ENCODE measurements around the gene ENTREP1.
A peak's percentile ranks its signal among the peaks of the same experiment; 100 is the strongest.

Gene ENTREP1

DNA sequence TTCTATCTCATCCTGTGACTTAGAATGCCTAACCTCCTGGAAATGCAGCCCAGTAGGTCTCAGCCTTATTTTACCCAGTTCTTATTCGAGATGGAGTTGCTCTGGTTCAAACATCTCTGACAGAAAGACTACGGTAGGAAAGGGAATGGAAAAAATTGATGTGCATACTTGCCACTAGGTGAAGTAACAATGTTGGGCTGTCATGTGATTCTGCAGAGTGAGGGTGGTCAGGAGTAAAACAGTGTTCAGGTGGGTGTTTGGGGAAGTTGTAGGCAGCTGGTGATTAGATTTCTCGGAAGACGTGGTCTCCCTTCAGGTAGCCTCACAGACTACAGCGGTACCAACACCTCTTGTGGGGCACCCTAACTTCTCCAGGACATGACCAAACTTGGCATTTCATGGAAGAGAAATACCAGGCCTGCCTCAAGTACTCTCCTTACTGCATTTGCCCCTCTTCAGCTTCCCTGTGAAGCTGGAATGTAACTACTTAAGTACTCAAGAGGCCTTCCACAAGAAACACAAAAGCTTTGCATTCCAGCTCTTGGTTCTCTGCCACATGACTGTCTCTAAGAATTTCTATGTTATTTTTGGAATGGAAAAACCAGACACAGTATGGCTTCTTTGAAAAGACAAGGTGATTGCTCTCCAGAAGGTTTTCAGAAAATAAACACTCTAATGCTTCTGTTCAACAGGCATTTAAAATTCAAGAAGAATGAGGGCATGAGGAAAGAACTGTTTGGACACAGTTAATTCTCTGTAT lies 17.4 kb upstream of the ENTREP1 start:
- no peak overlapping the region for H3K4me3 Mint-ChIP-seq
- H3K27ac Mint-ChIP-seq: no peak overlapping the region
- no peak for DNase-seq (ENCODE audit: low spot score)
- H3K9me3 Mint-ChIP-seq: peaks cover 13% of the 10 kb centered on the region
- H3K27me3 Mint-ChIP-seq (ENCODE audit: low read depth): peaks cover 7% of the 10 kb centered on the region
- no peaks in the 10 kb centered on the region for H3K36me3 Mint-ChIP-seq (ENCODE audit: low read depth)
- no peaks in the 10 kb centered on the region for H3K4me1 Mint-ChIP-seq (ENCODE audit: low read depth)

DNA sequence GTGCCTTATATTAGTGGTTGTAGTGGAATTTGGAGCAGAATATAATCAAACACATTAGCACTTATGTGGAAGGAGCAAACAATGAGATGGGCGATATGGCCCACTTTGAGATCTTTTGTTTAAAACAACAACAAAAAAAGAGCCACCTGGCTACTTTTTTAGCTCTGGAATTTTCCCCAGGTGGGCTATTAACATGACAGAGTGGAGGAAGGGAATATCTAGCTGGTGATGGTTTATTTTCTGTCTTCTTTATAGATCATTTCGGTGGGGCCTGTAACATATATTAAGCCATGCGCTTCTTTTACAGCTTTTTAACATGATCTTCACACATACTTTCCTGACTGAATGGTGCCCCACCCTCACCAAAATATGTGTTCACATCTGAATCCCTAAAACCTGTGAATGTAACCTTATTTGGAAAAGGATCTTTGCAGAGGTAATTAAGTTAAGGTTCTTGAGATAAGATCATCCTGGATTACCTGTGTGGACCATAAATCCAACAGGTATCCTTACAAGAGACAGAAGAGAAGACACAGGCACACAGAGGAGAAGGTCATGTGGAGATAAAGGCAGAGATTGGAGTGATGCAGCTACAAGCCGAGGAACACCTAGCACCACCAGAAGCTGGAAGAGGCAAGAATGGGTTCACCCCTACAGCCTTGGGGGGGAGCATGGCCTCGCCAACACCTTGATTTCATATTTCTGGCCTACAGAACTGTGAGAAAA lies 16.6 kb upstream of the ENTREP1 start:
- peaks cover 7% of the 10 kb centered on the region for H3K27me3 Mint-ChIP-seq (ENCODE audit: low read depth)
- H3K4me1 Mint-ChIP-seq (ENCODE audit: low read depth): no peaks in the 10 kb centered on the region
- H3K27ac Mint-ChIP-seq: no peak overlapping the region
- no peak overlapping the region for H3K4me3 Mint-ChIP-seq
- H3K36me3 Mint-ChIP-seq (ENCODE audit: low read depth): no peaks in the 10 kb centered on the region
- H3K9me3 Mint-ChIP-seq: peaks cover 13% of the 10 kb centered on the region
- DNase-seq (ENCODE audit: low spot score): no peak

DNA sequence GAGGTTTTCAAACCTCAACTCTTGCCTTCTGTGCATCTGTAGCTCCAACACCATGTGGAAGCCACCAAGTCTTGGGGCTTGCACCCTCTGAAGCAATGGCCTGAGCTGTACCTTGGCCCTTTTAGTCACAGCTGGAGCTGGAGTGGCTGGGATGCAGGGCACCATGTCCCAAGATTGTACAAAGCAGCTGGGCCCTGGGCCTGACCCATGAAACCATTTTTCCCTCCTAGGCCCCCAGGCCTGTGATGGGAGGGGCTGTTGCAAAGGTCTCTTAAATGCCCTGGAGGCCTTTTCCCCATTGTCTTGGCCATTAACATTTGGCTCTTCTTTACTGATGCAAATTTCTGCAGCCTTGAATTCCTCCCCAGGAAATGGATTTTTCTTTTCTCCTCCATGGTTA lies 11.8 kb upstream of the ENTREP1 start:
- Mint-ChIP-seq H3K4me3 (no peak overlapping the region), H3K27me3 (ENCODE audit: low read depth) (no peaks in the 10 kb centered on the region), H3K4me1 (ENCODE audit: low read depth) (no peaks in the 10 kb centered on the region), H3K36me3 (ENCODE audit: low read depth) (no peaks in the 10 kb centered on the region), H3K27ac (no peak overlapping the region), H3K9me3 (peaks cover 17% of the 10 kb centered on the region)
- no peak for DNase-seq (ENCODE audit: low spot score)

DNA sequence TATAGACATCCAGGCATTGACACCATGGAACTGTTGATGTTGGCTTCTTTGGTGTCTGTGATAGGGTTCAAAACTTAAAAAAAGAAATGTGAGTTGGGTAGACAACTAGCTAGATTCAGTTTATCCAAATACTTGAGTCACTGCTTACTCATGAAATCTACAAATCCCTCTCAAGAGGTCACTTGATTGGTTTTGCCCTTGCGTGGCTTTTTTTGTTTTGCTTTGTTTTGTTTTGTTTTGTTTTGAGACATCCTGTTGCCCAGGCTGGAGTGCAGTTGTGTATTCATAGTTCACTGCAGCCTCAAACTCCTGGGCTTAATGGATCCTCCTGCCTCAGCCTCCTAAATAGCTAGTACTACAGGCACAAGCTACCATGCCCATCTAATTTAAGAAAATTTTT lies 10.5 kb upstream of the ENTREP1 start:
- Mint-ChIP-seq H3K36me3 (ENCODE audit: low read depth) (no peaks in the 10 kb centered on the region), H3K27me3 (ENCODE audit: low read depth) (no peaks in the 10 kb centered on the region), H3K4me3 (no peak overlapping the region), H3K9me3 (peaks cover 17% of the 10 kb centered on the region), H3K4me1 (ENCODE audit: low read depth) (no peaks in the 10 kb centered on the region), H3K27ac (no peak overlapping the region)
- DNase-seq (ENCODE audit: low spot score): no peak

DNA sequence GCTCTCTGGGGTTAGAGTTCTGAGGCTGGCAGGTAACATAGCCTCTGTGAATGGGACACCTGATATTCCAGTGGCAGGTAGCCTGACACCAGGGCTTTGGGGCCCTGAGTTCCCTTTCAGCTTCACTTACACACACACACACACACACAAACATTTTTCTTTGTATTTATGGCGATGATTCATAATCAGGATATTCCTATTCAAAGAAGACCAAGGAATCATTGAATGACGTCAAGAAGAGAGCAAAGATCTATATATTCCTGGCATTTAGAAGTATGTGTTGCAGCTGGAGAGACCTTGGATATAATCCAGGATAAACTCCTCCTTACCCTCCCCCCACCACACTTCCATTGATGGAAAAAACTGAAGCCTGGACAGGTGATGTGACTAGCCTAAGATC lies 7.9 kb upstream of the ENTREP1 start:
- Mint-ChIP-seq H3K4me1 (ENCODE audit: low read depth) (no peaks in the 10 kb centered on the region), H3K27ac (no peak overlapping the region), H3K36me3 (ENCODE audit: low read depth) (no peaks in the 10 kb centered on the region), H3K4me3 (no peak overlapping the region), H3K9me3 (peaks cover 9% of the 10 kb centered on the region), H3K27me3 (ENCODE audit: low read depth) (peaks cover 7% of the 10 kb centered on the region)
- DNase-seq (ENCODE audit: low spot score): no peak

DNA sequence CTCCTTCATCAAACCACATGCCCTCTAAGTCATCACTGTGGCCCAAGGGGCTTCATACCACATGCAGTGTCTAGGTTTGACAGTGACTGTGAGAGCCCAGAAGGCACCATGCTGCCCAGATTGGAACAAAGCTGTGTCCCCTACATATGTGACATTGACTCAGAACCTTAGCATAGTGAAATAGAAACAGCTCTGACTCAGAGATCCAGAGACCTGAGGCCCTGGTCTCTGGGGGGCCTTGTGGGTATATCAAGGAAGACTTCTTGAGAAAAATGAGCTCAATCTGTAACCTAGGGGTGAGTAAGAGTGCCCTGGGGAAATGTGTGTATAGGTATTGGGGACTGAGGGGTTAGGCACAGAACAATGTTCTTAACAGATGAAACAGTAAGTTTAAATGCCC lies 7.1 kb upstream of the ENTREP1 start:
- Mint-ChIP-seq H3K4me3 (no peak overlapping the region), H3K4me1 (ENCODE audit: low read depth) (no peaks in the 10 kb centered on the region), H3K9me3 (peaks cover 4% of the 10 kb centered on the region), H3K27ac (no peak overlapping the region), H3K27me3 (ENCODE audit: low read depth) (peaks cover 12% of the 10 kb centered on the region), H3K36me3 (ENCODE audit: low read depth) (no peaks in the 10 kb centered on the region)
- DNase-seq (ENCODE audit: low spot score): peak; percentile 18

DNA sequence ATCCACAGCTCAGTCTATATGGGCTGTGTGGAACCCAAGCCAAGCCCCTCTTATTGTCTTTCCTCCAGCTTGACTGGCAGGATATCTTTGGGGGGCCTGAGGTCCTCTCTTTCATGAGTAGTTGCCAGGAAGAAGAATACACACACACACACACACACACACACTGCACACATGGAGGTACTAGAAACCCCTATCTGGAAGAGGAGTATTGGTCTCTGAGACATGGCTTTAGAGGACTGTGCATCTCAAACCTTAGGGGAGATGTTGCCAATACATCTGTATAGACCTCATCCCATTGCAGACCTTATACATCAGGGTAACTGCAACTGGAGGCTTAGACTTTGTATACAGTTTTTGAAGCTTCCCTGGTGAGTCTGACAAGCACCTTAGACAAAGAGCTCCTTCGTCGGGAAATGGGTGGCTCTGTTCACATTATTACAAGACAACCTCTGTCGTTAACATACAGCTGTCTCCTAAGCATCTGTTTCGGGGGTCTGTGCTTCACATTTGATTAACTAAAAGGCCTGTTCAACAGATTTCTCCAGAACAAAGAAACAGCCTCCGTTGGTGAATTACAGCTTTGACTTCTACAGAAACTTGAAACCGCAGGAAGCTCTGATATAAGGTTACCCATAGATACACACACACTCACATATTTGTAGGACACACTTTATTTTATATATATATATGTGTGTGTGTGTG lies 5.5 kb upstream of the ENTREP1 start:
- DNase-seq (ENCODE audit: low spot score): no peak
- H3K27ac Mint-ChIP-seq: no peak overlapping the region

DNA sequence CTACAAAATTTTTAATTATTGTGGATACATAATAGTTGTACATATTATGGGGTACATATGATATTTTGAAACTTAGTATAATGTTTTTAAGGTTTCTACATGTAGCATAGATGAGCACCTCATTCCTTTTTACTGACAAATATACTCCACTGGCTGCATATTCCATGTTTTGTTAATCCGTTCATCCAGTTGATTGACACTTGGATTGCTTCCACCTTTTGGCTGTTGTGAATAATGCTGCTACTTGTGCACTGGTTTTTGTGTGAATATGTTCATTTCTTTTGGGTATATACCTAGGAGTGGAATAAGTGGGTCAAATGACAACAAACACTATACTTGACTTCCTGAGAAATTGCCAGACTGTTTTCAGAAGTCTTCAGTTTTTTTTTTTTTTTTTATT lies 2.8 kb upstream of the ENTREP1 start:
- Mint-ChIP-seq H3K36me3 (ENCODE audit: low read depth) (no peaks in the 10 kb centered on the region), H3K9me3 (no peaks in the 10 kb centered on the region), H3K4me1 (ENCODE audit: low read depth) (no peaks in the 10 kb centered on the region), H3K27ac (no peak overlapping the region), H3K27me3 (ENCODE audit: low read depth) (peaks cover 47% of the 10 kb centered on the region), H3K4me3 (no peak overlapping the region)
- DNase-seq (ENCODE audit: low spot score): no peak

More for the DNA sequence above, 5.5 kb upstream of the ENTREP1 start:
- H3K27me3 Mint-ChIP-seq (ENCODE audit: low read depth): peaks cover 28% of the 10 kb centered on the region
- no peaks in the 10 kb centered on the region for H3K36me3 Mint-ChIP-seq (ENCODE audit: low read depth)
- H3K9me3 Mint-ChIP-seq: no peaks in the 10 kb centered on the region
- no peaks in the 10 kb centered on the region for H3K4me1 Mint-ChIP-seq (ENCODE audit: low read depth)
- no peak overlapping the region for H3K4me3 Mint-ChIP-seq

DNA sequence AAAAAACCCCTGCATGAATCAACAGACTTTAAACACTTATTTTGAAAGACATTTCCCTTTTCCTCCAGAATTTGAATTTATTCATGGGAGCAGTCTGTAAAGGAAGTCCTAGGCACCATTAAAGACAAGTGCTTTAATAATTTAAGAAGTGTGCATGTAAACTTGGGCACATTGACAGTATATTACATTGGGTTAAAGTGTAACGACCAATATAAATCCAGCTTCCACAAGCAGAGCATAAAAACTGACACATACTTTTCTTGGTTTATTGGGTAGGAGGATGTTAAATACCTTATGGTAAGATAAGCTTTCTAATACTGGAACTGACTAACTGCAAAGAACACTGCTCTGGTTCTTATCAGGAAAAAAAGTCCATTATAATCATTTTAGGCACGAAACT lies 1.2 kb upstream of the ENTREP1 start:
- no peak for DNase-seq (ENCODE audit: low spot score)
- peaks cover 59% of the 10 kb centered on the region for H3K27me3 Mint-ChIP-seq (ENCODE audit: low read depth)
- H3K9me3 Mint-ChIP-seq: no peaks in the 10 kb centered on the region
- no peaks in the 10 kb centered on the region for H3K36me3 Mint-ChIP-seq (ENCODE audit: low read depth)
- H3K4me3 Mint-ChIP-seq: no peak overlapping the region
- no peak overlapping the region for H3K27ac Mint-ChIP-seq
- H3K4me1 Mint-ChIP-seq (ENCODE audit: low read depth): no peaks in the 10 kb centered on the region

DNA sequence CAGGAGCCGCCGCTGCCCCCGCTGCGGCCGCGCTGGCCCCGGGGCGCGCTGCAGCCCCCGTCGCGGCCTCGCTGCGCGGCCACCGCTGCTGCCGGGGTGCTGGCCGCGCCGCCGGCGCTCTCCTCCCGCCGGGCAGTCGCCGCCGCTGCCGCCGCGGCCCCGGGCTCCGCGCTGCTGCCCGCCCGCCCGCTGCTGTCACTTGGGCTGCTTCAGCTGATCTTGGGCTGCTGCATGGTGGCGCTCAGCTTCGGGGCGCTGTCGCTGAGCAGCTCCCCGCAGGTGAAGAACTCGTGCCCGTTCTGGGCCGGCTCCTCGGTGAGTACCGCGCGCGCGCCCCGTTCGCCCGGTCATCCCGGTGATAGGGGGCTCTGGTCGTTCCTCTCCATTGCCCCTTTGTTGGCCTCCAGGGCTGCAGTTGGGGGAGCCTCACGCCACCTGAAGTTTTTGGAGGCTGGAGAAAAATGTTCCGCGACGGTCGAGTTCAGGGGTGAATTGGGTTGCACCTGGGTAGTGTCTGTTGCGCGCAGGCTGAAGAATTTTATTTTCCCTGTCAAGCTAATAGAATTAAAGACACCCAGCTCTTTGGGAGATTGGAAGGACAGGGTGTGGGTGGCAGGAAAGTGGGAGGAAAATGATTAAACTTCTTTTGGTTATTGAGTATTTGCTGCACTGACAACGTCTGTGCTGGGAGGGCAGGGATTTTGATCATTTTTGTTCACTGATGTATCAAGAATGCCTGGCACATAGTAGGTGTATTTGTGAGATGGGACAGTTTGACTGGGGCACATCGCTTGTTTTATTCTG lies 596 bp downstream of the ENTREP1 start:
- no peaks in the 10 kb centered on the region for H3K9me3 Mint-ChIP-seq
- H3K4me3 Mint-ChIP-seq: peak overlapping the region; percentile 45
- H3K27me3 Mint-ChIP-seq (ENCODE audit: low read depth): peaks cover 69% of the 10 kb centered on the region
- no peak overlapping the region for H3K27ac Mint-ChIP-seq
- H3K36me3 Mint-ChIP-seq (ENCODE audit: low read depth): no peaks in the 10 kb centered on the region
- no peak for DNase-seq (ENCODE audit: low spot score)
- H3K4me1 Mint-ChIP-seq (ENCODE audit: low read depth): no peaks in the 10 kb centered on the region

DNA sequence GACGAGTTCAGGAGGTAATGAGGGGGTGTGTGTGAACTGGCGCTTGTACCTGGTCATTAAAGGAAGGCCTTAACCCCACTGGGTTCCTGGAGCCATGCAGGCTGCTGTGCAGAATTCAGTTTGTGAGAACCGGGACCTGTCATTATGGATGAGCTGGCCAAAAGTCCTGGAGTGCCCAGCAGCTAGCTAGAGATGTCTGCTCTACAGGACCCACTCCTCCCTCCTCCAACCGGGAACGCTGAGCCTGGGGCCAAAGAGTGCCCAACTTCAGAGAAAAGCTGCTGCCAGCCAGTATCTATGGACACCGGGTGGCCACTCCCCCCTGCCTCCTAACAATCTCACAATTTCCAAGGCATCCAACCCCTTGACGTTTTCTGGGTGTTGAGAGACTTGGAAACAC lies 1.2 kb downstream of the ENTREP1 start:
- H3K27me3 Mint-ChIP-seq (ENCODE audit: low read depth): peaks cover 68% of the 10 kb centered on the region
- DNase-seq (ENCODE audit: low spot score): no peak
- no peaks in the 10 kb centered on the region for H3K4me1 Mint-ChIP-seq (ENCODE audit: low read depth)
- no peaks in the 10 kb centered on the region for H3K9me3 Mint-ChIP-seq
- no peaks in the 10 kb centered on the region for H3K36me3 Mint-ChIP-seq (ENCODE audit: low read depth)
- no peak overlapping the region for H3K27ac Mint-ChIP-seq
- no peak overlapping the region for H3K4me3 Mint-ChIP-seq

DNA sequence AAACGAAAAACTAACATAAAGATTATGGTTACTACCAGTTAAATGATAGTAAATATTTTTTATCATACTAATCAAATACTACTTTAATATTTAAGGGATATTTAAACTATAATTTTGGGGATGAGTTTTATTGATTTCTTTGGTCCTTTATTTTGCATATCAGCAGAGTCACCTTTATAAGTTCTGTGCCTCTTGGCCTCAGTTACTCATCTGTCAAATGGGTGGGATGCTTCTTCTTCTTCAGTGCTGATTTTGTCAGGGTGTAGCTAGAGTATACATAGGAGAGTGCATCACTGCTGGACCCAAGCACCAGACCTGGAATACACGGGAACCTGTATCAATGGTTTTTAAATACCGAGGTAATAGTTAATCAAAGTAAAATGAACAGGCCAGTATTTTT lies 5.6 kb downstream of the ENTREP1 start:
- no peaks in the 10 kb centered on the region for H3K9me3 Mint-ChIP-seq
- DNase-seq (ENCODE audit: low spot score): no peak
- no peaks in the 10 kb centered on the region for H3K4me1 Mint-ChIP-seq (ENCODE audit: low read depth)
- H3K27me3 Mint-ChIP-seq (ENCODE audit: low read depth): peaks cover 42% of the 10 kb centered on the region
- no peaks in the 10 kb centered on the region for H3K36me3 Mint-ChIP-seq (ENCODE audit: low read depth)
- no peak overlapping the region for H3K27ac Mint-ChIP-seq
- H3K4me3 Mint-ChIP-seq: no peak overlapping the region

DNA sequence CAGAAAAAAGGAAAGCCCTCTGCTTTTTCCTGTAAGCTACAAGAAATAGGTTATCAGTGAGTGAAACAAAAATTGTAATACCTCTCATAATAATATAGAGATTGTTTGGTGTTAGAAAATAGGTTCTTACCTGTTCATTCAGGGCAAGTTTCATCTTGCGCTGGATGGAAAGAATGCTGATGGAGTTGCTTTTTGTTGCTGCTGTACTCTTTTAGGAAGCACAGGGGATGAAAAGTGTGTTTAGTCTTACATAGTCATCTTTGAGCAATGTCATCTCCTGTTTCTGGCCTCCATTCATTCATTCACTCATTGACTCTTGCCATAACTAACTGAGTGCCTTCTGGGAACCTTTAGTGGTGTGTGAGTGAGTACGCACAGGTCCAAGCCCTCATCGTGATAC lies 6.4 kb downstream of the ENTREP1 start:
- DNase-seq (ENCODE audit: low spot score): no peak
- Mint-ChIP-seq H3K4me3 (no peak overlapping the region), H3K9me3 (no peaks in the 10 kb centered on the region), H3K4me1 (ENCODE audit: low read depth) (no peaks in the 10 kb centered on the region), H3K36me3 (ENCODE audit: low read depth) (no peaks in the 10 kb centered on the region), H3K27ac (no peak overlapping the region), H3K27me3 (ENCODE audit: low read depth) (peaks cover 33% of the 10 kb centered on the region)

All from T-helper 2 cell treated with Interferon-gamma antibody and Interleukin-4, amounts not matched to agents 5 μg/mL and 100 μg/mL, for 36 hours (primary cell).